ENCODE results near the gene SALL4.

DNA sequence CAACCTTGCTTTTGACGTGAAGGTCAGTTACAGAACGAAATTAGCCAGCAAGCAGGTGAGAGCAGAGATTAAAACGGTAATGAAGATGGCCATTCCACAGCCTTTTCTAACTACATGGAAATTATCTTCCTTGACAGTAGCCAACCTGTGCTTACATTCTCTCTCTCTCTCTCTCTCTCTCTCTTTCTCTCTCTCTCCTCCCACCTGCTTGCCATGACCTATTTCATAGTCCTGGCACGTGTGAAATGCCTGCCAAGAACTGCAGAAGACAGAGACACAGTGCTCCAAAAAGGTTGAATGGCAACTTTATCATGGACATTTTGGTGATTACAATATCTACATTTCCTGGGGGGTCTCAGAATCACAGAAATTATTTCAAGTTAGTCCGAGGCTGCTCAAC lies 38.5 kb upstream of the SALL4 start:
- TF ChIP-seq CTCF (IDR thresholded peaks at IDR 0.05) = no peak
- TF ChIP-seq POLR2A (IDR thresholded peaks at IDR 0.05) = no peak

All from prostate gland (tissue), 2 donors.